DND-41 (cell line): ENCODE data around the gene PHKG2.

Experiments
- ATAC-seq: fragments of 200-7000 bp; cut with Tn5 transposase; 3 replicates; pipeline ENCODE4 v1.9.1; 2021; ENCODE audit warnings: low read depth; ENCODE audit not compliant: insufficient read depth
- DNase-seq: peaks from one replicate; pipeline ENCODE4 v3.0.0-alpha.2; 2020
- H2AFZ ChIP-seq: 2 replicates; pipeline ENCODE4 v1.6.0; 2012; ENCODE audit warnings: low read depth, low read length
- H3K27ac ChIP-seq: 2 replicates; pipeline ENCODE4 v1.5.1; 2012; ENCODE audit warnings: low read length, inconsistent platforms
- H3K27me3 ChIP-seq: fragments of 200-600 bp; sonication (generic); 2 replicates; pipeline ENCODE4 v1.6.0; 2012; ENCODE audit warnings: low read length, mild to moderate bottlenecking, inconsistent platforms; ENCODE audit not compliant: insufficient read depth, poor library complexity
- H3K36me3 ChIP-seq: 2 replicates; pipeline ENCODE4 v1.5.1; 2012; ENCODE audit warnings: low read length, inconsistent platforms; ENCODE audit not compliant: insufficient read depth
- H3K4me1 ChIP-seq: 2 replicates; pipeline ENCODE4 v1.5.1; 2012; ENCODE audit warnings: mild to moderate bottlenecking, low read length; ENCODE audit not compliant: insufficient read depth
- H3K4me2 ChIP-seq: 2 replicates; pipeline ENCODE4 v1.6.0; 2012; ENCODE audit warnings: mild to moderate bottlenecking, moderate library complexity, low read length, inconsistent platforms; ENCODE audit not compliant: insufficient read depth
- H3K4me3 ChIP-seq, 2 experiments: fragments of 200-600 bp in 1 of 2; shearing (Covaris generic) in 1 of 2; 2 replicates each; pipeline ENCODE4 v1.5.1; 2012 to 2016; ENCODE audit warnings: inconsistent platforms in 2 of 2, low read length in 2 of 2, mild to moderate bottlenecking in 2 of 2, low read depth in 1 of 2, moderate library complexity in 1 of 2
- H3K79me2 ChIP-seq: 2 replicates; pipeline ENCODE4 v1.6.0; 2012; ENCODE audit warnings: low read length, inconsistent platforms; ENCODE audit not compliant: insufficient read depth
- H3K9ac ChIP-seq: 2 replicates; pipeline ENCODE4 v1.6.0; 2012; ENCODE audit warnings: low read depth, mild to moderate bottlenecking, inconsistent platforms, low read length, moderate library complexity
- H3K9me3 ChIP-seq: 2 replicates; pipeline ENCODE4 v1.5.1; 2012; ENCODE audit warnings: low read length, moderate library complexity, mild to moderate bottlenecking, inconsistent platforms; ENCODE audit not compliant: insufficient read depth, severe bottlenecking
- H4K20me1 ChIP-seq: 2 replicates; pipeline ENCODE4 v1.6.0; 2012; ENCODE audit warnings: low read length; ENCODE audit not compliant: insufficient read depth
- EZH2 ChIP-seq: IDR thresholded peaks from 3 replicates; pipeline ENCODE4 v1.6.1; 2012; ENCODE audit warnings: borderline replicate concordance, low read depth, mild to moderate bottlenecking, moderate library complexity, low read length, inconsistent platforms; ENCODE audit not compliant: severe bottlenecking
- TF ChIP-seq, protein P1 (sequence below): IDR thresholded peaks from 2 replicates; pipeline ENCODE4 v1.5.1; 2012; ENCODE audit warnings: borderline replicate concordance, low read length, moderate library complexity, mild to moderate bottlenecking; ENCODE audit not compliant: poor library complexity, severe bottlenecking; ENCODE audit errors: extremely low read depth

Gene PHKG2

DNA sequence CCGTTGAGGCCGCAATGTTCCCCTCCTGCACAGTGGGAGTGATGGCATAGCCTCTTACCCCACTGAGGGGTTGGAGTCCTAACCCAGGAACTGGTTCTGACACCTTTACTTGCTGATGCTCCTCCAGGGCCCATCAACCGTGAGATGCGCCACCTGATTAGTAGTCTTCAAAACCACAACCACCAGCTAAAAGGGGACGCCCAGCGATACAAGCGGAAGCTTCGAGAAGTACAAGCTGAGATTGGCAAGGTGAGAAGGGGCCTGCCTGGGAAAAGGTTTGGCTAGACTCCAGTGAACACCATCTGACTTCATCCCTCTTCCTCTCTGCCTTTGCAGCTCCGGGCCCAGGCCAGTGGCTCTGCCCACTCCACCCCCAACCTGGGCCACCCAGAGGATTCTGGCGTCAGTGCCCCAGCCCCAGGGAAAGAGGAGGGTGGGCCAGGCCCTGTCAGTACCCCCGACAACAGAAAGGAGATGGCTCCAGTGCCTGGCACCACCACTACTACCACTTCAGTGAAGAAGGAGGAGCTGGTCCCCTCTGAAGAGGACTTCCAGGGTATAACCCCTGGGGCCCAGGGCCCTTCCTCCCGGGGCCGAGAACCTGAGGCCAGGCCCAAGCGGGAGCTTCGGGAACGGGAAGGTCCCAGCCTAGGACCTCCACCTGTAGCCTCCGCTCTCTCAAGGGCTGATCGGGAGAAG, 19.7 kb downstream of the PHKG2 start:
- no peak overlapping the region for H3K9ac ChIP-seq
- ATAC-seq: no peak
- TF ChIP-seq, protein P1, sequence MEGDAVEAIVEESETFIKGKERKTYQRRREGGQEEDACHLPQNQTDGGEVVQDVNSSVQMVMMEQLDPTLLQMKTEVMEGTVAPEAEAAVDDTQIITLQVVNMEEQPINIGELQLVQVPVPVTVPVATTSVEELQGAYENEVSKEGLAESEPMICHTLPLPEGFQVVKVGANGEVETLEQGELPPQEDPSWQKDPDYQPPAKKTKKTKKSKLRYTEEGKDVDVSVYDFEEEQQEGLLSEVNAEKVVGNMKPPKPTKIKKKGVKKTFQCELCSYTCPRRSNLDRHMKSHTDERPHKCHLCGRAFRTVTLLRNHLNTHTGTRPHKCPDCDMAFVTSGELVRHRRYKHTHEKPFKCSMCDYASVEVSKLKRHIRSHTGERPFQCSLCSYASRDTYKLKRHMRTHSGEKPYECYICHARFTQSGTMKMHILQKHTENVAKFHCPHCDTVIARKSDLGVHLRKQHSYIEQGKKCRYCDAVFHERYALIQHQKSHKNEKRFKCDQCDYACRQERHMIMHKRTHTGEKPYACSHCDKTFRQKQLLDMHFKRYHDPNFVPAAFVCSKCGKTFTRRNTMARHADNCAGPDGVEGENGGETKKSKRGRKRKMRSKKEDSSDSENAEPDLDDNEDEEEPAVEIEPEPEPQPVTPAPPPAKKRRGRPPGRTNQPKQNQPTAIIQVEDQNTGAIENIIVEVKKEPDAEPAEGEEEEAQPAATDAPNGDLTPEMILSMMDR: no peak
- no peak for TF ChIP-seq EZH2
- no peaks in the 10 kb centered on the region for H3K27me3 ChIP-seq
- DNase-seq: no peak
- H3K27ac ChIP-seq: no peak overlapping the region
- peaks cover 22% of the 10 kb centered on the region; the same call in 1 of the 2 replicates for H4K20me1 ChIP-seq
- no peak overlapping the region for H3K4me3 ChIP-seq
- H3K4me1 ChIP-seq: peaks cover 14% of the 10 kb centered on the region
- no peak overlapping the region for H2AFZ ChIP-seq
- peaks cover 19% of the 10 kb centered on the region for H3K79me2 ChIP-seq
- no peaks in the 10 kb centered on the region for H3K9me3 ChIP-seq
- peaks cover 97% of the 10 kb centered on the region for H3K36me3 ChIP-seq
- H3K4me2 ChIP-seq: no peak overlapping the region

DNA sequence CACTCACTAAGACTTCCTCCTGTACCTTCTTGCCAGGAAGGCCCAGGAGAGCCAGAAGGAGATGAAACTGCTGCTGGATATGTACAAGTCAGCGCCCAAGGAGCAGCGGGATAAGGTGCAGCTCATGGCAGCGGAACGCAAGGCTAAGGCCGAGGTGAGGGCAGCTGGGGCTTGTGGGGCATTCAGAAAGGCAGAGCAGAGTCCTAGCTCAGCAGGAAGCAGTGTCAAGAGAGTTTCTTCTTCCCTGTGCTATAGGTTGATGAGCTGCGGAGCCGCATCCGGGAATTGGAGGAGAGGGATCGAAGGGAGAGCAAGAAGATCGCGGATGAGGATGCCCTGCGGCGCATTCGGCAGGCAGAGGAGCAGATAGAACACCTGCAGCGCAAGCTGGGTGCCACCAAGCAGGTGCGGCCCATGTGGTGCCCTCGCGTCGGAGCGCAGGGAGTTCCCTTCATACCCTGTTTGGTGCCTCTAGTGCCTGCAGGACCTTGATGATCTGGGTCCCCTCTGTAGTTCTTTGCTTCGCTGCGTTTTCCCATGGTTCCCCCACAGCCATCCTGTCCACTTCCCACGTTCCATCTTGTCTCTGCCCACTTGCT, 20.5 kb downstream of the PHKG2 start:
- H3K9ac ChIP-seq: no peak overlapping the region
- H3K4me2 ChIP-seq: no peak overlapping the region
- no peaks in the 10 kb centered on the region for H3K27me3 ChIP-seq
- DNase-seq (no peak), ATAC-seq (no peak)
- H3K4me3 ChIP-seq: no peak overlapping the region
- TF ChIP-seq, protein P1: no peak
- TF ChIP-seq EZH2: no peak
- H3K79me2 ChIP-seq: peaks cover 12% of the 10 kb centered on the region
- H3K9me3 ChIP-seq: no peaks in the 10 kb centered on the region
- H3K27ac ChIP-seq: no peak overlapping the region
- peaks cover 6% of the 10 kb centered on the region; the same call in 1 of the 2 replicates for H3K4me1 ChIP-seq
- H2AFZ ChIP-seq: no peak overlapping the region
- peaks cover 24% of the 10 kb centered on the region; the same call in 1 of the 2 replicates for H4K20me1 ChIP-seq
- H3K36me3 ChIP-seq: peaks cover 97% of the 10 kb centered on the region

DNA sequence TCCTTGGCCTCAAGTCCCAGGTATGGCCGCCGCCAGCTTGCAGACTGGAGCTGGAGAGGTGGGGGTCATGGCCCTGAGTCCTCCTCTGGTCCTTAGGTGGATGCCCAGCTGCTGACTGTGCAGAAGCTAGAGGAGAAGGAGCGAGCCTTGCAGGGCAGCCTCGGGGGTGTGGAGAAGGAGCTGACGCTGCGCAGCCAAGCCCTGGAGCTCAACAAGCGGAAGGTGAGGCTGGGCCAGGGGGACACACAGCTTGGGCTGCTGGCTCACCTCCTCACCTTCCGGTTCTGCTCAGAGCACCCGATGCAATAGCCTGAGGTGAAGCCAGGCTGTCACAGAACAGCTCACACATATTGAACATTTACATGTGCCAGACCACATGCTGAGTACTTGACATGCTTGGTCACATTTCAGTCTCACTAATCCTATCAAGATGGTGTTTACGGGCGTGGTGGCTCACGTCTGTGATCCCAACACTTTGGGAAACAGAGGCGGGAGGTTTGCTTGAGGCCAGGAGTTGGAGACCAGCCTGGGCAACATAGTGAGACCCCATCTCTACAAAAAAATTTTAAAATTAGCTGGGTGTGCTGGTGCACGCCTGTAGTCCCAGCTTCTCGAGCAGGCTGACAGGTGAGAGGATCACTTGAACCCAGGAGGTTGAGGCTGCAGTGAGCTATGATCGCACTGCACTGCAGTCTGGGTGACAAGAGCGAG, 21.3 kb downstream of the PHKG2 start:
- Histone ChIP-seq H3K4me2 (no peak overlapping the region), H3K79me2 (peaks cover 5% of the 10 kb centered on the region), H3K27me3 (no peaks in the 10 kb centered on the region), H3K4me3 (no peak overlapping the region), H2AFZ (no peak overlapping the region), H4K20me1 (peaks cover 19% of the 10 kb centered on the region; the same call in 1 of the 2 replicates), H3K4me1 (peaks cover 2% of the 10 kb centered on the region), H3K9ac (no peak overlapping the region), H3K36me3 (peaks cover 97% of the 10 kb centered on the region), H3K27ac (no peak overlapping the region), H3K9me3 (no peaks in the 10 kb centered on the region)
- ATAC-seq (no peak), DNase-seq (no peak)
- TF ChIP-seq, protein P1: no peak
- no peak for TF ChIP-seq EZH2
